Fibroblast of skin of left biceps (primary cell): Measurements from ENCODE around the gene HOXA5.

Source experiments
- DNase-seq, 2 experiments: peaks; one replicate each; pipeline ENCODE4 v3.0.0-alpha.2; 2013; ENCODE audit warnings: low read depth in 2 of 2

HOXA5 gene

GRCh38 chr7:27107391-27108381, 35.8 kb downstream of the HOXA5 start:
- DNase-seq, result no peak

- no peak for DNase-seq
Observed at GRCh38 chr7:27106901-27107240, 36.6 kb downstream of the HOXA5 start.

- DNase-seq, result no peak
Observed at GRCh38 chr7:27106181-27106900, 37.1 kb downstream of the HOXA5 start.

GRCh38 chr7:27105301-27106031, 38.0 kb downstream of the HOXA5 start:
- DNase-seq, result no peak

GRCh38 chr7:27104341-27105058, 39.0 kb downstream of the HOXA5 start:
- DNase-seq, result no peak

GRCh38 chr7:27103489-27104226, 39.8 kb downstream of the HOXA5 start:
- no peak for DNase-seq

GRCh38 chr7:27102581-27103442, 40.7 kb downstream of the HOXA5 start, which contains the start of gene HOXA2:
HOXA2 (minus strand) TSS chr7:27102683; CDS start chr7:27102500, 183 bp downstream.
- DNase-seq, result no peak

GRCh38 chr7:27101957-27102580, 41.4 kb downstream of the HOXA5 start:
- no peak for DNase-seq

- no peak for DNase-seq
Observed at GRCh38 chr7:27101171-27101956, 42.1 kb downstream of the HOXA5 start.

GRCh38 chr7:27100694-27101170, 42.7 kb downstream of the HOXA5 start:
- no peak for DNase-seq

GRCh38 chr7:27099453-27100370, 43.8 kb downstream of the HOXA5 start:
- no peak for DNase-seq

GRCh38 chr7:27098578-27099451, 44.7 kb downstream of the HOXA5 start:
- DNase-seq, result peak; percentile 21 to 25

- no peak for DNase-seq
Observed at GRCh38 chr7:27097686-27098577, 45.5 kb downstream of the HOXA5 start.

GRCh38 chr7:27096768-27097514, 46.5 kb downstream of the HOXA5 start:
- no peak for DNase-seq
